Middle frontal gyrus (tissue), 1 donor: ENCODE measurements around the gene CLCN7.

Experiments
- DNase-seq: peaks from one replicate; pipeline ENCODE4 v3.0.0-alpha.2; 2015; ENCODE audit warnings: low spot score; ENCODE audit errors: extremely low spot score

CLCN7 gene

DNA sequence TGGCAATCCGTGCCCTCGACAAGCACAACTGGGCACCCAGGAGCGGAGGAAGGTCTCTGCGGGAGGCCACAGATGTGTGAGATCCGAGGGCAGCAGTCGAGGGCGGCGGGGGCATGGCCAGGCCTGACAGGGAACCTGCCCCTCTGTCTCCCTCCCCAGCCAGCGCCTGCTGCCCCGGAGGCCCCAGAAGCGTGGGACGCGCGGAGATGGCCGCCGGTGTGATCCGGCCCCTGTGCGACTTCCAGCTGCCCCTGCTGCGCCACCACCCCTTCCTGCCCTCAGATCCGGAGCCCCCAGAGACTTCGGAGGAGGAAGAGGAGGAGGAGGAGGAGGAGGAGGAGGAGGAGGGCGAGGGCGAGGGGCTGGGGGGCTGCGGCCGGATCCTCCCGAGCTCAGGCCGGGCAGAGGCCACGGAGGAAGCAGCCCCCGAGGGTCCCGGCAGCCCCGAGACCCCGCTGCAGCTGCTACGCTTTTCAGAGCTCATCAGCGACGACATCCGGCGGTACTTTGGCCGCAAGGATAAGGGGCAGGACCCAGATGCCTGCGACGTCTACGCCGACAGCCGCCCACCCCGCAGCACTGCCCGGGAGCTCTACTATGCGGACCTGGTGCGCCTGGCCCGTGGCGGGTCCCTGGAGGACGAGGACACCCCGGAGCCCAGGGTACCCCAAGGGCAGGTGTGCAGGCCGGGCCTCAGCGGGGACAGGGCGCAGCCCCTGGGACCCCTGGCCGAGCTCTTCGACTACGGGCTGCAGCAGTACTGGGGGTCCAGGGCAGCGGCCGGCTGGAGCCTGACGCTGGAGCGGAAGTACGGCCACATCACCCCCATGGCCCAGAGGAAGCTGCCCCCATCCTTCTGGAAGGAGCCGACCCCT is 42.2 kb downstream of the CLCN7 start:
- DNase-seq = no peak

DNA sequence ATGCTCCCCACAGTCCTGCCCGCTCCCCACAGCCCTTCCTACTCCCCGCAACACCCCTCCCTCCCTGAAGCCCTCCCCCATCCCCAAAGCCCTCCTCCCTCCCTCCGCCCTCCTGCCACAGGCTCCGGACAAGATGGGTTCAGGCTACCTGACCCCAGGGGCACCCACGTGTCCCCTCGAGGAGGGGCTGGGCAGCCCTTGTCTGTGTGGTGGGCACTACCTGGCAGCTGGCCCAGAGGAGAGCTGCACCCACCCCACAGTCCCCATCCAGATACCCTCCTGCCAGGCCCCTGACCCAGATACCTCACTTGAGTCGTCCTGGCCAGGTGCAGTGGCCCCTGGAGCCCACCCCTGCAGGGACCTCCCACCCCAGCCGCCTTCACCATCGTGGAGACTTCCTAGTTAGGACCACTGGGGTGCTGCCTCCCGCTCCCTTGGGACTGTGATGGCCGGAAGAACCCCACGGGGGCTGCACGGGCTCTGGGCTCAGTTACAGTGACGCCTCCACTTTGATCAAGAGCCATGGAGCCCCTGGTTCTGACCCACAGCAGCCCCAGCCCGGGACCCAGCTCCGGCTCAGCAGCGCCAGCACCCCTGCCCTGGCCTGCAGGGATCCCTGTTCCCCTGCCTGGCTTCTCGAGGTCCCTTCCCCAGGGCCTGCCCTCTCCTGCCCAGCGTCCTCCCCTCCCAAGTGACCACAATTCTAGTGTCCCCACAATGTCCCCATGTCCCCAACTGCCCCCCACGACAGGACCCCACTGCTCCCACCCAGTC is 43.1 kb downstream of the CLCN7 start:
- DNase-seq = no peak

DNA sequence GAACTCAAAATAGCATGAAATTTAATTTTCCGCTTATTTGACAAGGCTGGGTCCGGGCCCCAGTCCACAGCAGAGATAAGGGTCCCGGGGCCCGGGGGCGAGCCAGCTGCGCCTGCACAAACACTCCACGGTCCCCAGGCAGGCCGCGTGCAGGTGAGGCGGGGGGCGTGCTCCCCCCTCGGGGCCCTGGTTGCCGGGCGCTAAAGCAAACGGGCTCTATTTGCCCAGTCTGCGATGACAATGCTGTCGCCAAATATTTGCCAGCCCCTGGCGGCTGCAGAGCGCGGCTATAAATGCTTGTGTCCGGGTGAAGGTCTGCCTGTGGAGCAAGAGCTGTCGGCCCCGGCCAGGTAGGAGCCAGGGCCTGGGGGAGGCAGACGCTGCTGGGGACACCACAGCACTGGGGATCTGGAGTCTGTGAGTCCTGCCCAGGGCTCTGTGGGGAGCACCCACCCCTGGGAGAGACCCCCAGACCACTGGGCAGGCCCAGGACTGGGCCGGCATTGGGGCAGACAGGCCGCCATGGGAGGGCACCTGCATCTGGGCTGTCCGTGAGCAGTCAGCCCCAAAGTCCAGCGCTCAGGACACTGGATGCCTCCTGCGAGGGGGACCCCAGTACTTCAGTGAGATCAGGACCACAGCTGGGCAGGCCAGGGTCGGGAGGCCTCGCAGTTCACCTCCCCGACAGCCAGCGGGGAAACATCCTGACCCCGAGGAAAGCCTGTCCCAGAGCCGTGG is 43.9 kb downstream of the CLCN7 start, which contains the start of gene PERCC1:
Gene PERCC1 (plus strand): TSS at position 320 of the 738 bp plus-strand sequence. CDS start 1,516 bp downstream, outside the sequence.
- no peak for DNase-seq

DNA sequence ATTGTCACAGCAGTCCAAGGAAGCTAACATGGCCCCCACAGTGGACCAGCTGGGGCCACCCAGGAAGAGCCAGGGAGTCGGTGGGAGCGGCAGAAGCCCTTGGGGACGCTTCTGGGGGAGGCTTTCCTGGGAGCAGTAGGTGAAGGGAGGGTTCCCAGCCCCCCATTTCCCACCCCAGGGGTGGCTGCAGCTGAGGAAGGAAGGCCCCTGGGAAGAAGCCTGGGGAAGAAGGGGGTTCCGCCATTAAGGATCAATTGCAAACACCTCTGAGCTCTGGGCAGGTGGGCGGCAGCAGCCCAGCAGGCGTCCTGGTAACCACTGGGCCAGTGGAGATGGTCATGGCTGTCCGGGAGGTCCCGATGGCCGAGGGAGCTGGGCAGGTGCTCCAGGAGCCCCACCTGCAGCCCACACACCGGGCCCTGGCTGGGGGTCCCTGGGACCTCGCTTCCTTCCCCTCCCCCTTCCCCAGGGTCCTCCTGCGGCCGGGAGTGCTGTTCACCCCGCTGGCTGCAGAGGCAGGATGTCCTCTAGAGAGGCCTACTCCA is 44.5 kb downstream of the CLCN7 start:
- no peak for DNase-seq

DNA sequence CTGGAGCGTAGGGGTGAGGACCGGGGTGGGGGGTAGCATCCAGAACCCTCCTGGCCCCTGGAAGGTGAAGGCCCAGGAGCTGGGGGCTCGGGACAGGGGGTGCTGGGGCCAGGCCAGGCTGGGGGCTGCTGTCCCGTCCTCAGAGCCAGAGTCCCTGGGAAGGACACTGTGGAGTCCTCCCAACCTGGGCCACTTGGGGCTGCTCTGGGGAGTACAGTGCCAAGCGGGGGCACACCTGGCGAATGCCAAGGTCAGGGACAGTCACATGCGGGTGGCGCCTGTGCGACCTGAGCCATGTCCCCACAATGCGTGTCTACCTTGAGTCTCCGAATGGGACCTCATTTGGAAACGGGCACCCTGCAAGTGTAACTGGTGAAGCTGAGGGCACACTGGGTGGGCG is 45.2 kb downstream of the CLCN7 start:
- no peak for DNase-seq

DNA sequence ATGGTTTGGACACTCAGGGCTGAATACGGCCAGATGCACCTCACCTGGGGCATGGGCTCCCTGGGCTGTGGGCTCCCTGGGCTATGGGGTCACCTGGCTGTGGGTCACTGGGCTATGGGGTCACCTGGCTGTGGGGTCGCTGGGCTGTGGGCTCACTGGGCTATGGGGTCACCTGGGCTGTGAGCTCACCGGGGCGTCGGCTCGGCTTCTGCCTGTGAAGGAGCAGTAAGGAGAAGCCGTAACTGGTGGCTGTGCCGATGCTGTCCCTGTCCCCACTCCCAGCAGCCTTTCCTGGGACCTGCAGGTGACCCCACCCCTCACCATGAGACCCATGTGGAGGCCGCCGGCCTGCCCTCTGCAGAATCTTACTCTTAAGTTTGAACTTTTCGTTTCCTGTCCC is 45.8 kb downstream of the CLCN7 start:
- no peak for DNase-seq

DNA sequence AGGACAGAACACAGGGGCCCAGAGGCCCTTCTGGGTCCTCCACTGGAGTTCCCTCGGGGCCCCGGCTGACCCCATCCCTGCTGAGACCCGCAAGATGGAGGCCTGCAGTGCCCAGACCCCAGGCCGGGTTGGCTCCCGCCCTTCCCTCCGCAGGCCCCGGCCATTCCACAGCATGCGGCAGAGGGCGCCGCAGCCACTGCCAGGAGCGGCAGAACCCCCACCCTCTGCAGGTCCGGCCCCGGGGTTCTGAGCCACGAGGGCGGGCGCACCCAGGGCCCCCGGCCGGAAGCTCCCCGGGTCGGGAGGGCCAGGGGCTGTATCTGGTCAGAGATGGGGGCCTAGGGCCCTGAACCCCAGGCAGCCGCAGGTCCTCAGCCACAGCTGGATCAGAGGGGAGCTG is 46.3 kb downstream of the CLCN7 start:
- no peak for DNase-seq

DNA sequence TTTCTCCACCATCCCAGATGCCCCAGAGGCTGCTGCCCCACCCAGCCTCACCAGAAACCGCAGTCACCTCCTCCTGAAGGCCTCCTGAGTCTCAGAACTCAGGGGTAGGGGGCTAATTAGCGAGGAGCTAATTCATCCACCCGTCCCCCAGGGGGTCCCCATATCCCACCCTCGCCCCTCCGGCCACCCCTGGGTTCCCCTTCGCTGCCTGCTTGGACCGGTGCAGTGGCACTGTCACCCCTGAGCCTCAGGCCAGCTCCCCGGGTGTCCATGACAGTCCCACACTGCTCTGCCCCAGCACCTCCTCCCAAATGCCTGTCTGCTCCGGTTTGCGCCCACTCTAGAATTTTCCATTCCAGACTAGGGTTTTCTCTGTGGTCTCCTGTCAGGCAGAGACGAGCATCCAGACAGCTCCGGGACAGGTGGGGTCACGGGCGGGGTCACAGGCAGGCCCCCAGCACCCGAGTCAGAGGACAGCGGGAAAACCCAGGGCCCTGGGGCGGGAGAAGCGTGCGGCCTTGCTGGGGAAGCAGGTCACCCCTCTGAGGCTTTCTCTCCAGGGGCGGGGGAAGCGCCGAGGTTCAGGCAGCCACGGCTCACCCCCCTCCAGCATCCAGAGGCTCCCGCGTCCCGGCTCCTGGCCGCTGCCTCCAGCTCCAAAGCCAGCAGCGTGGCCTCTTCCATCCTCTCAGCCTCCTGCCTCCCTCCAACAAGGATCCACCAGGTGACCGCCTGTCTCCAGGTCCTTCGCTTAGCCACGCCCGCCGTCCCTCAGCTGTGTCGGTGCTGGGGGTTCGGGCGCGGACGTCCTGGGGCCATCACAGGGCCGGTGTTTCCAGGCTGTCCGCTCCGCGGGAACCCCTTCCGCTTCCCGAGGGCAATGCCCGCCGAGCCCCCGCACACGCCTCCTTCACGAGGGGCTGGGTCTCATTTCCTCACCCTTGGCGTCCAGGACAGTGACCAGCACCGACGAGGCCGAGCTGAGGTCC is 47.1 kb downstream of the CLCN7 start:
- DNase-seq = no peak

DNA sequence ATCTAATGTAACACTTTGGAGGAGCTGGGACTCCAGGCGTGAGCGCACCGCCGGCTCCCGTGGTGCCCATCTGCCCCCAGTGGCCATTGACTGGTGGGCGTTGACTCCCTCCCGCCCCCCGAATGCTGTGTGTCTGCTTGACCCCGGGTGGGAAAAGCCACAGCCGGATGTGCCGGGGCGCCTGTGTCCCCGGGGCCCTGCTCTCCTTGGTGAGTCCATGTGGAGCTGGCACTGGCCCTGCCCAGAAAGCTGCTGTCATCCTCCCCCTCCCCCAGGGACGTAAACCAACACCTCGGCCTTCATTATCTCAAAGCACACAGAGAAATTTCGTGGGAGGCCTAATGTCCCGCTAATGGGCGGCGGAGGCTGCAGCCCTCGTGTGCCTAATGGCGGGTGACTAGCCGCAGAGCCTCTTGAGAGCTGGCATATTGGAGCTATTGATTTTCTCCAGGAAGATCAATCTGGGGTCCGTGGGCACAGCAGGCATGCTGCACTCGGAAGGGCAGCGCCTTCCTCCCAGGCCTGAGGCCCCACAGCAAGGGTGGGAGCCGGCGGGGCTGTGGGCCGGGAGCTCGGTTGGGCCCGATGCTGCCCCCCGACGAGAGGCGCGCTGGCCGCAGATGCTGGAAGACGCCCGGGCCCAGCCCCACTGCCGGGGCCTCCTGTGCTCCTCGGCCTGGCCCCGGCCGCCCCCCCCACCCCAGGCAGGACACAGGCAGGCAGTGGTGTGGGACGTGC is 47.9 kb downstream of the CLCN7 start:
- no peak for DNase-seq

DNA sequence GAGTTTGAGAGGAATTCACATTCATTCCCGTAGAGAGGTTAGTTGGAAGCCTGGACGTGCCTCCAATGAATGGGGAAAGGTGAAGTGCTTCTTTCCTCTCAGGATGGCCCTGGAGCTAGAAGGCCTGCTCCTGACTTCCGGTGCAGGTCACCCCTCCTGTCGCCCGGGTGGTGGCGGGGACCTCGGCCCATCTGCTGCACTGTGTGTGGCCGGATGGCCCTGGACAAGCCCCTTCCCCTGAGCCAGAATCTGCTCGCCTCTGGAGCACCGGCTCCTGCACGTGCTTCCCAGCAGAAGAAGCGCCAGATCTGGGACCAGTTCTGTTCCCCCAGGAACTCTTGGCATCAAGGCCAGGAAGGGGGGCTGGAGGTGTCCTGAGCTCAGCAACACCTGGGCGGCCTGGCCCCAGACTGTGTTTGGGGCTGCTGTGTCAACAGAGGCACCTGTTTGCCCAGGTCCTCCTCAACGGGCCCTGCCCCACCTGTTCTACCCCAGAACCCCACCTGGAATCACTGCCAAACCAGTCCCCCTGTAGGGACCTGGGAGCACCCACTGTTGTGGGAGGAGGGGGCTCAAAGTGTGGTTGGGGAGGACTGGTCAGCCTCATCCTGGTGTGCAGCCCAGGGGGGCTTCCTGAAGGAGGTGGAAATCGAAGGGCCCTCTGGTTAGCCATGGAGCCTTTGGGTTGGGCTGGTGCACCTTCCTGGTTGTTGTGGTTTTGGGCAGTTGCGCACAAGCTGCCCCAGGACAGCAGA is 49.0 kb downstream of the CLCN7 start:
- no peak for DNase-seq

DNA sequence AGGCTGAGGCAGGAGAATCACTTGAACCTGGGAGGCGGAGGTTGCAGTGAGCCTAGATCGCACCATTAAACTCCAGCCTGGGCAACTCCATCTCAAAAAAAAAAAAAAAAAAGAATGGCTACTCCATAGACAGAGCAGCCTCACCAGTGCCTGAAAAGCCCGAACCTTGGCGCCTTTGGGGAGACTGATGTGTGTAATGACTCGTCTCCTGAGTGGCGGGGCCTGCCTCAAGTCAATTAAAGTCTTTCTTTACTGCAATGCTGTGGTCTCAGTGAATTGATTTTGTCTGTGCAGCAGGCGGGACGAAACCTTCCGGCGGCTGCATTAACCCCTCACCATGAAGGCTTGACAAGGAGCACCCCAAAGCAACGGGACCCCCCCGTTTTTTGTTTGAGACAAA is 50.8 kb downstream of the CLCN7 start:
- DNase-seq = no peak

DNA sequence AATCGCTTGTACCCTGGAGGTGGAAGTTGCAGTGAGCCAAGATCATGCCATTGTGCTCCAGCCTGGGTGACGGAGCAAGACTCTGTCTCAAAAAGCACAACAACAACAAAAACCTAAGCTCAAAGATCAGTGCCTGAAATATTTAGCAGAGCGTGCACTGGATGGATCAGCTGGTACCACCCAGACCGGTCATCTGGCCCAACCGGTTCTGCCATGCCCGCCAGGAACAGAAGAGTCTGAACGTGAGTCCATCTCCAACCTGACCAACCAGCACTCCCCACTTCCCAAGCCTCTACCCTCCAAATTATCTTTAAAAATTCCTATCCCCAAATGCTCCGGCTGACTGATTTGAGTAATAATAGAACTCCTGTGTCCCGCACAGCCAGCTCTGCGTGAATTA is 52.8 kb downstream of the CLCN7 start:
- DNase-seq = no peak

DNA sequence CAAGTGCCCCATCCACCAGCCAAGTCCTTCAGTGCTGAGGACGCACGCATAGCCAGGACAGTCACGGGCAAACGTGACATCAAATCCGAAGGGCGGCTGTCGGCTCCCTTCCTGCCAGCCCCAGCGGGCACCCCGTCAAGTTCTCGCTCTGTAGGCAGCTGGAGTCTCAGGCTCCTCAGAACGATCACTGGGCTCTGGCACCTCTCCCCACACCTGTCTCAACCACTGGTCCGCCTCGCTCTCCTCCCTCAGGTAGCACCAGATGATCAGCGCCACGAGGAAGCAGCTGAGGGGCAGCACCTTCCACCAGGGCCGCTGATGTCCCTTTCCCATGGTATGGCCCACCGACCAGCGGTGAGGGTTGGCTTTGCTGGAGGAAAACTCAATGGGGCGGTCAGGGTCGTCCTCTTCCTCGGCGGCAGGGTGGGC is 54.7 kb downstream of the CLCN7 start:
- no peak for DNase-seq

DNA sequence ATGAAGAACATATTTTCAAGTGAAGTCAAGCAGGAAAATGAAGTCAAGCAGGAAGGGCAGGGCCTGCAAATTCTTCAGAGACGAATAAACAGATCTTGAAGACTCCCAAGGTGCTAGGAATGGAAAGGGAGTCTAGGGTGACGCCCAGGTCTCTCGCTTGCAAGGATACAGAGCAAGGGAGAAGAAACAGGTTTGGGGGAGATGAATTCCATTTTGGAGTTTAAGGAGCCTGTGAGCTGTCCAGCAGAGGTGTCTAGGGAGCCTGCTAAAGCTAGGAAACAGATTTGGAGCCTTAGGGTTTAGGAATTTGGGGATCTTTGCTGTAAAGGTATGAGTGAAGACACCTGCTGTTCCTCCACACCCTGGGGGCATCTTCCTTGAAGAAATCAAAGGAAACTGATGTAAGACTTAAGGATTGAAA is 58.3 kb downstream of the CLCN7 start:
- no peak for DNase-seq

DNA sequence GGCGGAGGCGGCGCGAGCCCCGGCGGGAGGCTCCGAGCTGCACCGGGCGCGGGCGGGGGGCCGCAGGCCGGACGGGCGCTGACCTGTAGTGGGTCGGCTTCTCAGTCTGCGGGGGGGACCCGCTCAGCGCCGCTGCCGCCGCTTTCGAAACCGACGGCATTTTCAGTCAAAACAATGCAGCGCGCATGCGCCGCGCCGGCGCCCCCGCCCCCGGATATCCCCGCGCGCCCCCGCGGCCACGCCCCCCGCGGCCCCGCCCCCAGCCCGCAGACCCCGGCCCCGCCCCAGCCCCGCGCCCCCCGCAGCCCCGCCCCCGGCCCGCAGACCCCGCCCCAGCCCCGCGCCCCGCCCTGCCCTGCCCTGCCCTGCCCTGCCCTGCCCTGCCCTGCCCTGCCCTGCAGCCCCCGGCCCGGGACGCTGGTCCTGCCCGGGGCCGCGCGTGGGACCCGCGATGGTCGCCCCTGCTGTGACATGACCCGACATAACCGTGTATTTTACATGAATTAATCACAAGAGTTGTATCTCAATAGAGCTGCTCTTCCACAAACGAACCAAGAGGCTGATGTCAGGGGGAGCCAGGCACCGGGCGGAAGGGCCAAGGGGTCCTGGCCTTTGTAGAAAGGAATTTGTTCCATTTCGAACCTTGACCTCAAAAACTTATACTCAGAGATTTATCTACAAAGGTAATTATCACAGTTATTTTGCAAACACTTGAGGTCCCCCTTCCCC is 60.1 kb downstream of the CLCN7 start, which contains the start of gene UNKL:
Gene UNKL (minus strand): TSS at position 173 of the 729 bp plus-strand sequence. CDS start 13 bp downstream, at position 160.
- no peak for DNase-seq

DNA sequence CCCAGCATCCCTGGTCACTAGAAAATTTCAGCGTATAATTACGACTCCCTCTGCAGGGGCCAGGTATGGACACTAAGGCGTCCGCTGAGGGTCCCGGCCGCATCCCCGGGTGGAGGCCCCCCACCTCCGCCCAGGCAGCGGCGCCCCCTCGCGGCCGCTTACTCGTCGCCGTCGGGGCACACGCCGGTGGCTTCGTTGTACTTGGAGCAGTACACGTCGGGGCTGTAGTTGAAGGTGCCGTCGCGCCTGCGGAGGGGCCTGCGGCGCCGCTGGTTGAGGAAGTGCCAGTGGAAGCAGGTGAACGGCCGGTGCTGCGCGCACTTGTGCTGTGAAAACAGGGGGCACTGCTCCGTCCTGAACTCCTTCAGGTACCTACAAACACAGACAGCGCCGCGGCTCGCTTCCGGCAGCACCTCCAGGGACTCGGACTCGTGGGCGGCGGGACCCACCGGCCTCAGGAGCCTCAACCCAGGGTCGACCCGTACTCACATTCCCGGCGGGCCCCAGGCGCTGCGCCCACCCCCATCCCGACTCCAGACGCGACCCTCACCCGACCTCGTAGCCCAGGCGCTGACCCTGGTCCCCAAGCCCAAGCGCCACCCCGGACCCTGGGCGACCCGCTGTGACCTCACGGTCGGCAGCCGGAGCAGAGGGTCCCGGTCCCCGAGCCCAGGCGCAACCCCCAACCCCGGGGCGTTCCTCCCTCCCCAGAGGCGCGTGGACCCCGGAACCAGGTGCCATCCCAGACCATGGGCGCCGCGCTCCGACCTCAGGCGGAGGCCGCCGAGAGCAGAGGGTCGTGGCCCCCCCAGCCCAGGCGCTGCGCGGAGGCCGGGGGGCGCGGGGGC is 60.9 kb downstream of the CLCN7 start:
- no peak for DNase-seq

DNA sequence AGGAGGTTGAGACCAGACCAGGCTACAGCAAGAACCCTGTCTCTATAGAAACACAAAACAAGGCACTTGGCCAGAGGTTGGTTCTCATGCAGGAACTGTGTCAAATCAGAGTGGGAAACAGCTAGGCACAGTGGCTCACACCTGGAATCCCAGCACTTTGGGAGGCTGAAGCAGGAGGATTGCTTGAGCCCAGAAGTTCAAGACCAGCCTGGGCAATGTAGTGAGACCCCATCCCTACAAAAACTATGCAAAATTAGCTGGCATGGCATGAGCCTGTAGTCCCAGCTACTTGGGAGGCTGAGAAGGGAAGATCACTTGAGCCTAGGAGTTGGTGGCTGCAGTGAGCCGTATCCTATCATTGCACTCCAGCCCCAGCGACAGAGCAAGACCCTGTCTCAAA is 62.0 kb downstream of the CLCN7 start:
- DNase-seq = no peak
